Heart right ventricle (tissue), 16 donors: Measurements from ENCODE around the gene UTP20. TPM values are rescaled to one million over a fixed set of nuclear protein-coding genes. Genes with fewer than 3 reads are reported as not detected.

ENCODE experiments used
- ATAC-seq, 8 donors: fragments of 200-7000 bp; cut with Tn5 transposase; one replicate each; pipeline ENCODE4 v1.9.1; 2020; ENCODE audit warnings: mild to moderate bottlenecking in 8 of 8, moderate library complexity in 8 of 8, moderate number of reproducible peaks in 1 of 8
- DNase-seq, 2 donors: peaks; one replicate each; pipeline ENCODE4 v3.0.0-alpha.2; 2020
- H3K27ac ChIP-seq, 10 donors: fragments of 200-600 bp; sonication (generic) in 2 of 10; one replicate each; pipeline versions ENCODE4 v1.5.0 to v1.8.0; 2020 to 2022; ENCODE audit warnings: mild to moderate bottlenecking in 3 of 10
- H3K27me3 ChIP-seq, 7 donors: fragments of 200-600 bp; one replicate each; pipeline ENCODE4 v1.8.0; 2021 to 2022; ENCODE audit warnings: mild to moderate bottlenecking in 2 of 7
- H3K36me3 ChIP-seq, 9 donors: fragments of 200-600 bp; sonication (generic) in 1 of 9; one replicate each; pipeline versions ENCODE4 v1.5.0 to v1.8.0; 2020 to 2022; ENCODE audit warnings: mild to moderate bottlenecking in 2 of 9
- H3K4me1 ChIP-seq, 9 donors: fragments of 200-600 bp; sonication (generic) in 1 of 9; one replicate each; pipeline versions ENCODE4 v1.5.0 to v1.8.0; 2020 to 2022; ENCODE audit warnings: mild to moderate bottlenecking in 4 of 9
- H3K4me3 ChIP-seq, 10 donors: fragments of 200-600 bp; sonication (generic) in 2 of 10; one replicate each; pipeline versions ENCODE4 v1.5.0 to v1.8.0; 2020 to 2022; ENCODE audit warnings: mild to moderate bottlenecking in 7 of 10, moderate library complexity in 2 of 10
- H3K9me3 ChIP-seq, 11 donors: fragments of 200-600 bp in 10 of 11; sonication (generic) in 2 of 11; one replicate each; pipeline versions ENCODE4 v1.5.0 to v1.8.0; 2013 to 2022; ENCODE audit warnings: mild to moderate bottlenecking in 2 of 11, control low read depth in 1 of 11, moderate library complexity in 1 of 11
- CTCF ChIP-seq, 9 donors: fragments of 200-600 bp; sonication (generic) in 2 of 9; IDR thresholded peaks; one replicate each; pipeline versions ENCODE4 v1.5.0 to v1.8.0; 2021 to 2022; ENCODE audit warnings: antibody characterized with exemption in 9 of 9, mild to moderate bottlenecking in 5 of 9, moderate library complexity in 1 of 9
- WGBS, 2 donors: extraction: QIAGEN DNeasy Blood & Tissue Kit; methylation state at CpG; one replicate each; pipeline ENCODE4 v1.1.7; 2013; ENCODE audit warnings: inconsistent platforms in 1 of 2; 5-methylcytosine and 5-hydroxymethylcytosine counted together
- intact Hi-C, 10 donors: fragments of 100-400 bp; cut with DNase I; formaldehyde crosslinking; loops; one replicate each; pipeline versions ENCODE4 v1.11.1 to v1.14.2; 2022
- polyA plus RNA-seq, 2 donors: library from polyadenylated mRNA; stranded (reverse); fragments of 200-250 nt; gene quantifications; one replicate each; pipeline ENCODE4 v1.2.3, GENCODE V29; 2013
- total RNA-seq, 10 donors: library from RNA; stranded (reverse); fragmentation: NEBNext Ultra II Directional in 3 of 10; extraction: Animal tissue kit (Norgen Biotek cat#: 25700) in 3 of 10; gene quantifications; one replicate each; pipeline versions ENCODE4 v1.2.1 to v1.2.4, GENCODE V29; 2021 to 2023
- donor health status: Arrhythmogenic right ventricular cardiomyopathy.
- donor health status: ischemic (EF 13 %, LVEDD 7.1; RV severe dilation, severe dysfunction).
- donor health status: healthy with polysubstance abuse.
- donor health status: DM: no; HTN: yes; CAD: no.
- donor health status: DM: no; HTN: no; CAD: no.
- donor health status: ischemic (EF 25% LVEDD 6.9; RV normal size, moderate dysfunction).
- donor health status: ischemic (EF 25% LVEDD 5.7; RV mildly dilated, moderate dysfunction).
- donor health status: healthy.
- donor health status: DM: yes; HTN: yes; CAD: no.
- donor health status: Ischemic cardiomyopathy.
- donor health status: ischemic (EF 35%, LVEDD 5.7; RV mildly dilated, moderate dysfunction).
- donor health status: nonischemic (EF 11% LVEDD 7.7; RV severe dilation, severe dysfunction).
- donor health status: DM: yes; HTN: yes; CAD: no.
- donor health status: PGD.
- donor health status: ischemic (EF 29% LVEDD 5.4; RV normal size, mild dysfunction).
- donor health status: nonischemic (EF 23%, LVEDD 6.1; RV moderate dilation, normal function).

Gene UTP20
- total and polyA plus RNA-seq, 12 donors, result 1.5 to 8.5 (median 6.5) TPM

GRCh38 chr12:101256266-101256665 is 23.6 kb upstream of the UTP20 start:
- H3K4me1 ChIP-seq, result no peaks in the 10 kb centered on the region
- H3K27ac ChIP-seq, result no peak overlapping the region
- no peaks in the 10 kb centered on the region for H3K36me3 ChIP-seq
- no peak overlapping the region for H3K4me3 ChIP-seq
- DNase-seq (no peak), ATAC-seq (no peak)
- intact Hi-C loops, result no loop called here
- H3K9me3 ChIP-seq, result peaks cover 0 to 8% (median 0%) of the 10 kb centered on the region in 11 donors
- peaks cover 0 to 15% (median 0%) of the 10 kb centered on the region in 7 donors for H3K27me3 ChIP-seq
- no peak for TF ChIP-seq CTCF (IDR thresholded peaks at IDR 0.05)
- WGBS, 2 donors, result 52 to 70% methylated on average over 4 of the region's 4 CpGs

- Histone ChIP-seq H3K4me1 (no peaks in the 10 kb centered on the region), H3K27me3 (peaks cover 0 to 12% (median 0%) of the 10 kb centered on the region in 7 donors), H3K9me3 (peaks cover 0 to 8% (median 0%) of the 10 kb centered on the region in 11 donors), H3K4me3 (no peak overlapping the region), H3K27ac (no peak overlapping the region), H3K36me3 (no peaks in the 10 kb centered on the region)
- intact Hi-C loops, result no loop called here
- TF ChIP-seq CTCF (IDR thresholded peaks at IDR 0.05), result no peak
- no peak for DNase-seq
- ATAC-seq, result no peak
- WGBS, 2 donors, result 76 to 78% methylated on average over 4 of the region's 4 CpGs
These were observed 22.5 kb upstream of the UTP20 start for GRCh38 chr12:101257357-101257756.

- H3K4me3 ChIP-seq, result no peak overlapping the region
- H3K9me3 ChIP-seq, result peaks cover 0 to 16% (median 0%) of the 10 kb centered on the region in 11 donors
- intact Hi-C loops, result no loop called here
- H3K27me3 ChIP-seq, result peaks cover 0 to 30% (median 10%) of the 10 kb centered on the region in 7 donors
- no peak for ATAC-seq
- no peaks in the 10 kb centered on the region for H3K4me1 ChIP-seq
- TF ChIP-seq CTCF (IDR thresholded peaks at IDR 0.05), result no peak
- no peak for DNase-seq
- no peak overlapping the region for H3K27ac ChIP-seq
- no peaks in the 10 kb centered on the region for H3K36me3 ChIP-seq
These were observed 12.8 kb upstream of the UTP20 start for GRCh38 chr12:101267111-101267510.

GRCh38 chr12:101276433-101276832 is 3.5 kb upstream of the UTP20 start:
- Histone ChIP-seq H3K27me3 (peaks cover 0 to 12% (median 5%) of the 10 kb centered on the region in 7 donors), H3K4me1 (peaks cover 0 to 15% (median 8%) of the 10 kb centered on the region in 9 donors), H3K9me3 (no peaks in the 10 kb centered on the region), H3K27ac (no peak overlapping the region), H3K36me3 (no peaks in the 10 kb centered on the region), H3K4me3 (no peak overlapping the region)
- ATAC-seq, result no peak
- intact Hi-C loops, result no loop called here
- DNase-seq, result no peak
- WGBS, 2 donors, result 82 to 84% methylated on average over 1 of the region's 1 CpG
- TF ChIP-seq CTCF (IDR thresholded peaks at IDR 0.05), result no peak
